ENCODE data around the gene KRTAP6-1.

Gene KRTAP6-1, protein sequence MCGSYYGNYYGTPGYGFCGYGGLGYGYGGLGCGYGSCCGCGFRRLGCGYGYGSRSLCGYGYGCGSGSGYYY

DNA sequence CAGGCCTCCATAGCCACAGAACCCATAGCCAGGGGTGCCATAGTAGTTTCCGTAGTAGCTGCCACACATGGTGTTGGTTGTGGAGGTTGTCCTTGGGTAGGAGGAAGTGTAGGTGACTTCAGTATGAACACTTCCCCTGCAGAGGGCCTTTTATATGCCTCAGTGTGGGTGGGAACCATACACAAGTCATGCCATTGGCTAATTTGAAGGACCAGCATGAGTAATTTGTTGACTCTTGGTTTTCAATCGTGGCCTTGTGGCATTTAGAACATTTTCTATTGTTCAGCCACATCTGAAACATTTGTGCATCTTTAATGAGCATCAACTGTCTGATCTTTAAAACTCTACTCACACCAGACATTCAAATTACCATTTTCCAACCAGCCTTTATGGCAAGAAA is at the start of gene KRTAP6-1:
TSS of gene KRTAP6-1 (minus strand) at position 95 of the 400 bp plus-strand sequence. CDS start at position 69, 26 bp downstream.
- no peak for DNase-seq (ENCODE audit: low read depth in 1 of 2, low spot score in 1 of 2)

DNA sequence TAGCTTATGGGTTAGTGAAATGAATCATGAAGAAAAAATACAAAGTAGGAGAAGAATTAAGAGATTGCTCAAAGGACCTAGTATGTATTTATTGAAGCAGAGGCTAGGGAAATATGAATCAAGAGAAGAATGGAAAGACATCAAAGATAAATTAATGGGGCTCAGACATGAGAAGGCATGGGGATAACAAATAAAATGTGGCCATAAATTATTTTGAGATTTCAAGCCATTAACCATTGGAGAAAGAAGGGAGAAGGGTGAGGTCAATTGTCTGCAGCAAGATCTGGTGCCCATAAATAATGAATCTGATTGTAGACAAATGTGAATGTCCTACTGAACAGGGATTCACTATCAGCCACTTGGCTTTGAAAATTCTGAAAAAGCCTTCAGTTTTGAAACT is 39.2 kb upstream of the KRTAP6-1 start:
- DNase-seq (ENCODE audit: low read depth in 1 of 2, low spot score in 1 of 2), result no peak

DNA sequence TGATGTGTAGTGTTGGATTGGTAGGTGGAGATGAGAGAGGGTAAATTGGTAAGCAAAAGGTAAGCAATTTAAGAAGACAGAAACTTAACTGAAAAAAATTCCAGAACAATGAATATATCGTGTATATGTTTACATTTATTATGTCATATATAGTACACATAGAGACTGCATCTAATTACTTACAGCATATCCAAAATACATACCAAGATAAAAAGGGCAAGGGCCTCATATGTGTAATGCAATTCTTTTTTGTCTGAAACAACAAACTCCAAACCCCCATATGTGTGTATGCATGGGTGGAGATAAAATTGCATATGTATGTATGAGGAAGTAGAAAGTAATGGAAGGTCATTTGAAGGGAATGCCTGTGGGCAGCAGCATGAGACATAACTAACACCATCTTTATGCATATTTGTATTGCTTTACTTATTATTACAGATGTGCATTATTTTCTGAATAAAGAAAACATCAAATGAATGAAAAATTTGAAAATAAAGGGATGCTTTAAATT is 33.2 kb upstream of the KRTAP6-1 start:
- DNase-seq (ENCODE audit: low read depth in 1 of 2, low spot score in 1 of 2), result no peak

DNA sequence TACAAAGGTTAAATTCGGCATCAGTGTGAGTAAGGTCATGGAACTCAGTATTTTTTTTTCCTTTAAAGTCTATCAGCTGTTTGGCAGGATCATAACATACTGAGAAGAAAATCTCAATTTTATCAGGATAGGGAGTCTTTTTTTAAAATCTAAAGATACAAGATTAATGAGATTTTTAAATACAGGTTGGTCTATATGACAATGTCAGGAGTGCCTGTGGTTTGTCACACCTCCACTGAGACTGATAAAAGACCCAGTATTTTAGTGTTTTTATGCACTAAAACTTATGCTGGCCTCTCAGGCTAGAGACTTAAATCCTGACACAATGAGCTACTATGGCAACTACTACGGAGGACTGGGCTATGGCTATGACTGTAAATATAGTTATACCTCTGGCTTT is 28.8 kb upstream of the KRTAP6-1 start, which contains the start of gene KRTAP20-3:
TSS of gene KRTAP20-3 (plus strand) at position 301 of the 400 bp plus-strand sequence.
- DNase-seq (ENCODE audit: low read depth in 1 of 2, low spot score in 1 of 2), result no peak

DNA sequence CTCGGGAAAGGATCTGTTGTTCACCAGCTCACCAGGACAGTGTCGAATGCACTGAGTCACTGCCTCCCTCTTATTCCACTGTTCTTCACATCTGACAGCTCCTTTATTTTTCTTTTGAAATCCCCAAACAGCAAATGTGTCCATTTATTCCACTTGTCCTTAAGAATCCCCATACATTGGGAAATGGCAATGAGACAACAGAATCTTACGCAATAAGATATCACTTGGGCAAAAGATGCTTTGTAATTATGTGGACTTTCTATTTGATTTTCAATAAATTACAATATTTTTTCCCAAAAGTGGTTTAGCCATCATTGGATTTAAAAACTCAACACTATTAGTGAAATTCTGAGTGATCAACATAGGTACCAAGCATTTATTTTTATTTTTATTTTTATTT is 25.0 kb upstream of the KRTAP6-1 start:
- DNase-seq (ENCODE audit: low read depth in 1 of 2, low spot score in 1 of 2), result no peak

DNA sequence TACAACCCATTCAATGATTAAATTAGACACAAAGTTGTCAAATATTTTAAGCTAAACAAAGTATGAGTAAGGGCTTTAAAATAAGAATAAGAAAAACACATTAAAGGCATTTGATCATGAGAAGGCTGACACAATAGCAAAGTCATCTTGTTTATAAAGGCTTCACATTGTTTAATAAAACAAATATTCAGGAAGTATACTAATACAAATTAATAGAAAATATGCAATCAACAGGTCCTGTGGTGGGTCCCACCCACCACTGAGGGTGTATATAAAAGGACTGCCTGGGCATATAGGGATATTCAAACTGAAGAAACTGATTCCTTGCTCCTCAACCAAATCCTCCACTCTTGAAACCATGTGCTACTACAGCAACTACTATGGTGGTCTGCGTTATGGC is 21.2 kb upstream of the KRTAP6-1 start, which contains the start of gene KRTAP20-2:
TSS of gene KRTAP20-2 (plus strand) at position 301 of the 400 bp plus-strand sequence. CDS start at position 359, 58 bp downstream.
- no peak for DNase-seq (ENCODE audit: low read depth in 1 of 2, low spot score in 1 of 2)

DNA sequence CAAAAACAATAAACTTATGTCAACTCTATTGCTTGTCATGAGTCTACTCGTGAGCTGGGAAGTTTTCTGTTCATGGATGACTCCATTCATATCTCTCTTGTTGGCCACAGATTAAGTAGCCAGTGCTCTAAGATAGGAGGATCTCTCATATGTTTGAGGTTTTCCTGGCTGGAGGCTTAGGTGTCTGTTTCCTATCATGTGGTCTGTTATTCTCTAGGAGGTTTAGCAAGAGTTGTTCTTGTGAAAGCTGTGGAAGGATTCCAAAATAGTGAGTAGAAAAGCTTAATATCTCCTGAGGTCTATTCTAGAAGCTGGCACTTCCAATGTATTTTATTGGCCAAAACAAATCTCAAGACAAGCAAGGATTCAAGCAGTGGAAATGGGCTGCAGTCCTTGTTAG is 15.5 kb upstream of the KRTAP6-1 start:
- no peak for DNase-seq (ENCODE audit: low read depth in 1 of 2, low spot score in 1 of 2)

DNA sequence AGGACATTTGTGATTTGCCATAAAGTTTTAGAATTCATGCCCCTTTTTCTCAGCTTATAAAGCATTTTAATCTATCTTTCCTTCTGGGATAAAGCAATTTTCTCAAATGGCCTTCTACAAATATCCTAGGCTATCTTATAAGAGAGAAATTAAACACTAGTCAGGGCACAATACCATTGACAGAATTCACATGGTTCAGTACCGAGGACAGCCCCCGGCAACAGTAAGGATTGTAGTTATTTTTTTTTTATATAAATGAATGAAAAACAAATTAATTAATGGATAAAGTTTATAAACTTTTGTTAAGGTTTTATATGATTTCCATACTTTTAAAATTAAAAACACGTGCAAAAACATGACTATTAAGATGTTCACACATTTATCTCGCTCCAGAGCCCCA is 14.4 kb upstream of the KRTAP6-1 start:
- no peak for DNase-seq (ENCODE audit: low read depth in 1 of 2, low spot score in 1 of 2)

DNA sequence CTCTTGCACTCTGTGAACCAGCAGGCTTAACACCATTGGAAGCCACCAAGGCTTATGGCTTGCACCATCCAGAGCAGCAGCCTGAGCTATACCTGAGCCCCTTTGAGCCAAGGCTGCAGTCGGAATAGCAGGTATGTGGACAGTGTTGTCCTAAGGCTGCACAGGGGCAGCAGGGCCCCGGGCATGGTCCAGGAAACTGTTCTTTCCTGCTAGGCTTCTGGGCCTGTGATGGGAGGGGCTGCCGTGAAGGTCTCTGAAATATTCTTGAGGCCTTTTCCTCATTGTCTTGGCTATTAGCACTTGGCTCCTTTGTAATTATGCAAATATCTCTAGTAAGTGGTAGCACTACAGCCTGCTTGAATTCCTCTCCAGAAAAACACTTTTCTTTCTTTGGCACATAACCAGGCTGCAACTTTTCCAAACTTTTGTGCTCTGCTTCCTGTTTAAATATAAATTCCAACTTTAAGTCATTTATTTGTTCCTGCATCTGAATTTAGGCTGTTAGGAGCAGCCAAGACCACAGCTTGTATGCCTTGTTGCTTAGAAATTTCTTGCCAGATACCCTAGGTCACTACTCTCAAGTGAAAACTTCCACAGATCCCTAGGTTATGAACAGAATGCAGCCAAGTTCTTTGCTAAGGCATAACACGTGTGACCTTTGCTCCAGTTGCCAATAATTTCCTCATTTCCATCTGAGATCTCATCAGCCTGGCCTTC is 11.9 kb upstream of the KRTAP6-1 start:
- no peak for DNase-seq (ENCODE audit: low read depth in 1 of 2, low spot score in 1 of 2)

DNA sequence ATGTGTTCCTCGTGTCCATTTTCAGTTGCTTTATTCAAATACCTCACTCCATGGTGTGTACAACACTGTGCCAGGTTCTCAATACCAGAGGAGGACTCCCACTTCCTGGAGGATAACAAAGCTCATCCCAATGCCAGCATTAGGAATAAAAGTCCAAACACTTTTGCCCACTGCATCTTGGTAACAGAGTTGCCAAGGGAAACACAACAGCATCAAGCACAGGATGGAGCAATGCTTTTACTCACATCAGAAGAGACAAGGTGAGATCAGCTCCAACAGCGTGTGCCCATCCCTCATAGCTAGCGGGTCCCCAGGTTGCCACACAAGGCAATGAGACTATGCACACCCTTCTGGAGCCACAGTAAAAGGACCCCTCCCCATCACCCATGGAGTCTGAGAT is 9.6 kb upstream of the KRTAP6-1 start:
- DNase-seq (ENCODE audit: low read depth in 1 of 2, low spot score in 1 of 2), result no peak

DNA sequence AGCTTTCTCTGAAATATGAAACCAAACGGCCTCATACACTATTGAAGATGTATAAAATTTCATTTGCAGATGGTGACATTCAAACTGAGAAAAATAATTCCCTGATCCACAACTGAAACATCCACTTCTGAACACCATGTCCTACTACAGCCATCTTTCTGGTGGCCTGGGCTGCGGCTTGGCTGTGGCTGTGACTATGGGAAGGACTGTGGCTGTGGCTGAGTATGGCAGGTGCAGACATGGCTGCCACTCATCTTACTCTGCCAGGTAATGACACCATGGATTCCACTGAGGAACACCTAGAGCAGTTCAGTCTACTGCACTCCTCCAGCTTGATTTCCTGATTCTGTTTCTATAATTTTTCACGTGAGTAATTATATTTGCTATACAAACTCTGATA is 6.8 kb upstream of the KRTAP6-1 start, which contains the start of gene KRTAP20-4:
TSS of gene KRTAP20-4 (plus strand) at position 106 of the 400 bp plus-strand sequence.
- DNase-seq (ENCODE audit: low read depth in 1 of 2, low spot score in 1 of 2), result no peak

DNA sequence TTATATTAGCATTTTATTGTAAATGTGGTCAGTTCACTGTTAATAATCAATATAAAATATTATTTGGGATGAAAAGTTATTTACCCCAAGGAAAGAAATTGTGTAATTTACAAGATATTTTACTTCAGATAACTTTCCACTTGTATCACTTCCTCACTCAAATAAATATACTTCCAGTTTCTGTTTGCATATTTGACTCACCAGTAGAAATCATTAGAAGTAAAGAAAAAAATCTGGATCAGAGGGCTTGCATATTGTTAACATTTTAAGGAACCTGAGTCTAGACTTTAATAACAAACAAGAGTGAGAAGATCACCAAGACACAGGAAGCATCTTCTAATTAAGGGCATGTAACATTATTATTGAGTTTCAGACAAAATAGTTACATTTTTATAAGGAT is 6.3 kb upstream of the KRTAP6-1 start:
- DNase-seq (ENCODE audit: low read depth in 1 of 2, low spot score in 1 of 2), result no peak

DNA sequence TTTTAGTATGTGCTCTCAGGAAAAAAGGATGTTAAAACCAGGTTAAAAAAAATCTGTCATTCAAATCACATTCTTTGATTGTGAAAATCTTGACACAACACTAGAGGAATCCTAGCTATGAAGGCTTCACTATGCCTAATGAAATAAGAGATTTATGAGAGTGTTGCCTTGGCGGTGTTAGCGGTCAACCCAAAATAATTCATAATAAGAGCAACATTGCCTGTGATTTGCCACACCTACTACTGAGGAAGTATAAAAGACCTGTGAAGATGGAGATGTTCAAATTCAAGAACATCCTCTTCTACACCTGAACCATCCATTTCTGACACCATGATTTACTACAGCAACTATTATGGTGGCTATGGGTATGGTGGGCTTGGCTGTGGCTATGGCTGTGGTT is 2.4 kb upstream of the KRTAP6-1 start, which contains the start of gene KRTAP20-1:
TSS of gene KRTAP20-1 (plus strand) at position 301 of the 400 bp plus-strand sequence. CDS start at position 331, 30 bp downstream.
- DNase-seq (ENCODE audit: low read depth in 1 of 2, low spot score in 1 of 2), result no peak

DNA sequence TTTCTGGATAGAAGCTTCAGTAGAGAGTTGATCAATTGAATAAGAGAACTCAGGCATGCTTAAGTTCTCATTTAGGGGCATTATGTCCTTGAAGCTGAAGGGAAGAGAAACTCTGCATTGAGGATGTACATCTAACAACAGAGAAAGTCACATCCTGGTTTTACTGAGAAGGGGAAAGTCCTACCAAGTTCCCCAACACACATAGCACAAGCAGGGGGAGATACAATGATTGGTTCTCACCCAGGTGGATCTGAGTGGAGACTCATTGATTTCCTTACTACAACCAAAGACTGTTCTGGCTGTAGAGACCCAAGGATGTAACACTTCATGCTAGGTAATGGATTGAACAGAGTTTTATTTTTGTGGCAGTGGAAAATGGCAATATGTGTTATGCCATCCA is 1.5 kb upstream of the KRTAP6-1 start:
- DNase-seq (ENCODE audit: low read depth in 1 of 2, low spot score in 1 of 2), result no peak

DNA sequence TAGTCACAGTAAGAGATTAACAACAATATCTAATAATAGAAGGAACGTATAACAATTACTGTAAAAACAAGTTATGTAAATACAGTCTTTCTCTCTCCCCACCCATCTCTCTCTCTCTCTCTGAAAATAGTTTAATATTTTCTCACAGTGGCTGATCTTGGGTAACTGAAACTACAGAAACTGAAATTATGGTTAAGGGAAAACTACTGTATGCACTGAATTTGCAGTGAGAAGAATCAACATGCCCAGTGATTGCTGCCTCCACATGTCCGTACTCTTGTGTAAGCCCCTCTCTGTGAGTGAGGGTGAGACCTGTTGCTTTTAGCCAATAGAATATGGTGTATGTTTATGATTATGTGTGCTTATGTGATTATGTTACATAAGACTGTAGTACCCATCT is 1.6 kb downstream of the KRTAP6-1 start:
- no peak for DNase-seq (ENCODE audit: low read depth in 1 of 2, low spot score in 1 of 2)

DNA sequence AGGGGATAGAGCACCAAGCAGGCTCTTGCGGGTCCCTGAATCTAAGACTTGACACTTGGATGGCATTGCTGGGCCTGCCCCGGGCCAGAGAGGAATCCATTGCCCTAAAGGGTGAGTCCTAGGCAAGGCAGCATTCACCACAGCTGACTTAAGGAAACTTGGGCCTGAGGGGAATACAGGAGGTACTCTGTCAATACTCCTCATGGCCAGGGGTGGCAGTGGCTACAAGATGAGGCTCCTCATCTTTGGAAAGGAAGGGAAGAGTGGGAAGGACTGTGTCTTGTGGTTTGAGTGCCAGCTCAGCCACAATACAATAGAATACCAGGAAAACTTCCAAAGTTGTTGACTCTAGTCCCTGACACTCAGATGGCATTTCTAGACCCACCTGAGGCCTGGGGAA is 7.8 kb downstream of the KRTAP6-1 start:
- no peak for DNase-seq (ENCODE audit: low read depth in 1 of 2, low spot score in 1 of 2)

DNA sequence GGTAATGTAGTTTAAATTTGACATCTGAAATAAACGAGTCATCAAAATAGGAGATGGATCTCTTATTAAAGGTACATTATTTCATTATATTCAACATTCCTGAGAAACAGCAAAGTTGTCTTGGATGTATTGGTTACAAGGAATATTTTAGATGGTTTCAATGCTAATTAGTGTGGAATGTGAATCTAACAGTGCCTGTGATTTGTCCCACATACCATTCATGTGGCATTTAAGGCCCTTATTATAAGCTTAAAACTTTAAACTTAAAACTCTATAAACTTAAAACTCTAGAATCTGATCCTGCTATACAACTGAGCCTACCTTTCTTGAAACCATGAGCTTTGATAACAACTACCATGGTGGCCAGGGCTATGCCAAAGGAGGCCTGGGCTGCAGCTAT is 12.9 kb downstream of the KRTAP6-1 start, which contains the start of gene KRTAP22-1:
TSS of gene KRTAP22-1 (plus strand) at position 301 of the 400 bp plus-strand sequence.
- no peak for DNase-seq (ENCODE audit: low read depth in 1 of 2, low spot score in 1 of 2)

DNA sequence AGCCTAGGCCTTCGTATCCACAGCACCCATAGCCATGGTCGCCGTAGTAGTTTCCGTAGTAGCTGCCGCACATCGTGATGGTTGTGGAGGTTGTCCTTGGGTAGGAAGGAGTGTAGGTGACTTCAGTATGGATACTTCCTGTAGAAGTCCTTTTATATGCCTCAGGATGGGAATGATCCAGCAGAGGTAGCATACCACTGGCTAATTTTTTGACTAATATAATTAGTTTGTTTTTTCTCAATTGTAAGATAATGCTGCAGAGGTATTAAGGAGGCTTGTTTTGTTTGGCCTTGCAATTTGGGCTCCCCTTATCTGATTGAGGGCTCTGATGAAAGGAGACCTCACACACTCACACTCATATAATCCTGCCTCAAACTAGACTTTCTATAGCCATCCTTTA is 14.9 kb downstream of the KRTAP6-1 start, which contains the start of gene KRTAP6-2:
TSS of gene KRTAP6-2 (minus strand) at position 101 of the 400 bp plus-strand sequence. CDS start at position 73, 28 bp downstream.
- DNase-seq (ENCODE audit: low read depth in 1 of 2, low spot score in 1 of 2), result no peak

DNA sequence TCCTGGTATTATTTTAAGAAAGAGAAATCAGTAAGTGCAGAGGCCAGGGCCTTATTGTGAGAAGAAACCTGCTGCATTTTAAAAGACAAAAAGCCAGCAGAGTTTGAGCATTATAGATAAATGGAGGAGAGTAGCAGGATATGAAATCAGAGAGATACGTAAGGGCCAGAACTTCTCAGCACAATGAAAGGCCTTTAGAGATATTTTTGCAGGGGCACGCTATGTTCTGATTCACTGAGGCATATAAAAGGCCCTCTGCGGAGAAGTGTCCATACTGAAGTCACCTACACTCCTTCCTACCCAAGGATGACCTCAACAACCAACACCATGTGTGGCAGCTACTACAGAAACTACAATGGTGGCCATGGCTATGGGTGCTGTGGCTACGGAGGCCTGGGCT is 21.6 kb downstream of the KRTAP6-1 start, which contains the start of gene KRTAP6-3:
TSS of gene KRTAP6-3 (plus strand) at position 301 of the 400 bp plus-strand sequence. CDS start at position 307, 6 bp downstream.
- no peak for DNase-seq (ENCODE audit: low read depth in 1 of 2, low spot score in 1 of 2)

DNA sequence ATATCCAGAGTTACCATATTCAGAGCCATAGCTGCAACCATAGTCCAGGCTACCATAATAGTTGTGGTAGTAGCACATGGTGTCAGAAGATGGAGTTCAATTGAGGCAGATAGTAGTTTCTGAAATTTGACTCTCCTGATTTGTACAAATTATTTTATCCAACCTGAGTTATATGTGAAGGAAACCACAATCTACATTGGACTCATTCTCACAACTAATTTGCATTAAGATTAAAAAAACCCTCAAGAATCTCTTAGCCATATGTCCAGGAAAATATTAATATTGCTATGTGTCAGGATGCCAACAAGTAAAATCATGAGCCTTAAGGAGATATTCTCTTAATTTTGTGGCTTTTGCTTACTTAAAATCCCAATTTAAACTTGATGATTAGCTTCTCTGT is 23.4 kb downstream of the KRTAP6-1 start, which contains the start of gene KRTAP22-2:
TSS of gene KRTAP22-2 (minus strand) at position 101 of the 400 bp plus-strand sequence.
- no peak for DNase-seq (ENCODE audit: low read depth in 1 of 2, low spot score in 1 of 2)

DNA sequence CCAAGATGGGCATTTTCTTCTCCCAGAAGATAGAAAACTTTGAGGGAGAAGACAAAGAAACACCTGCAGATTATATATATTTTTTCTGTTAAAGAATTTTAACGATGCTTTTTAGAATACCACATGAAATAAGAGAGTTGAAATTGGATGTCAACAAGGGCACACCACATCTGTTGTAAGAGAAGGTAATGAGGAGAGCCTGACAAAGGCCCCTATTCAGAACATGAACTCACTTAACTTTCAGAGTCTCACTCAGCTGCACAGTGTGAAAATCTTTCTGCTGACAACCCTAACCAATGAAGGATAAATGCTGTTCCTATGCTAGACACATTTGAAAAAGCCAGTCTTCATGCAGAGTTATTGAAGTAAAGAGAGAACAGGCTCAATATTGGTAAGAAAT is 30.9 kb downstream of the KRTAP6-1 start:
- no peak for DNase-seq (ENCODE audit: low read depth in 1 of 2, low spot score in 1 of 2)

DNA sequence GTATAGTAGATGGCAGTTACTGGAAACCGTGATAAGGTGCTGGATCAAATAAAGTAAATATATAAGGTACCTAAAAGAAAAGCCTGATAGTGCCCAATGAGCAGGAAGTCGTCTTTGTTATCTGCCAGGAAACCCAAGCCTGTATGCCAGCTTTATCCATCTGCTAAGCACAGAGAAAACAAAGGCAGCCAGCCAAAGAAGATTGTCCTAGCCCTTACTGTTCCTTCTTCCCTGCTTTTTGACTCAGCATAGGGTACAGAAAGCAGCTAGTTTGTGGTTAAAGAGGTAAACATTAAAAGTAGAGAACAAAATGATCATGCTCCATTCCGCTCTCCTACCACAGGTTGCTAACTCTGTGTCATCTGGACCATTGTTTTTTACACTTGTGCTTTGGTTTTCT is 33.6 kb downstream of the KRTAP6-1 start:
- DNase-seq (ENCODE audit: low read depth in 1 of 2, low spot score in 1 of 2), result no peak
